ENCODE results near the gene APOL4.

Gene APOL4

DNA sequence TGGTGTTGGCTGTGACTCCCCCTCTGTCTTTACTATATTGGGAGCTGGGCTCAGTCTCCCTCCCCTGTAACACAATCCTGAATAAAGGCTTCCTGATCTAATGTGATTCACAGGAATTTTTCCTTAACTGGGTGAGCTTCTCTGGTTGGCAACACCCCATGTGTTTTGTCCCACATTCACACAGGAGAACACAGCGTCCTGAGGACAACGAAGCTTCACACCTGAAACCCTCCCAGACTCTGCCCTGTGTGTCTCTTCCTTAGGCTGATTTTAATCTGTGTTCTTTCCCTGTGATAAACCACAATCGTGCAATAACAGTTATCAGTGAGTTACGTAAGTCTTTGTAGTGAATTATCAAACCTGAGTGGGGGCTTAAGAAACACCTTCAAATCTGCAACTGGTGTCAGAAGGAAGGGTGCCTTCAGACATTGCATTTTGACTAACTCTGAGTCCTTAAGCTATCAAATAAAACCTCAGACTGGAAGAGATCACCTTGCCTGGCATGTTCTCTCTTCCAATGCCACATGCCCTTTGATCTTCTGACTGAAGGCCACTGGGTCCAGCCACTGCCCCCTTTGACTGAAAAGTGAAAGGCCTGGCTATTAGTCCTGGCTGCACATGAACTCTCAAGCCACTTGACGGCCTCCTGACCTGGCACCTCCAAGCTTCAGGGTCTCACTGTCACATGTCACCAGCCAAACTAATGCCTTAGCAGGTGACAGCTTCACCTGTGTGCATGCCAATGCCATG is 58.4 kb downstream of the APOL4 start:
- TF ChIP-seq, protein P1, sequence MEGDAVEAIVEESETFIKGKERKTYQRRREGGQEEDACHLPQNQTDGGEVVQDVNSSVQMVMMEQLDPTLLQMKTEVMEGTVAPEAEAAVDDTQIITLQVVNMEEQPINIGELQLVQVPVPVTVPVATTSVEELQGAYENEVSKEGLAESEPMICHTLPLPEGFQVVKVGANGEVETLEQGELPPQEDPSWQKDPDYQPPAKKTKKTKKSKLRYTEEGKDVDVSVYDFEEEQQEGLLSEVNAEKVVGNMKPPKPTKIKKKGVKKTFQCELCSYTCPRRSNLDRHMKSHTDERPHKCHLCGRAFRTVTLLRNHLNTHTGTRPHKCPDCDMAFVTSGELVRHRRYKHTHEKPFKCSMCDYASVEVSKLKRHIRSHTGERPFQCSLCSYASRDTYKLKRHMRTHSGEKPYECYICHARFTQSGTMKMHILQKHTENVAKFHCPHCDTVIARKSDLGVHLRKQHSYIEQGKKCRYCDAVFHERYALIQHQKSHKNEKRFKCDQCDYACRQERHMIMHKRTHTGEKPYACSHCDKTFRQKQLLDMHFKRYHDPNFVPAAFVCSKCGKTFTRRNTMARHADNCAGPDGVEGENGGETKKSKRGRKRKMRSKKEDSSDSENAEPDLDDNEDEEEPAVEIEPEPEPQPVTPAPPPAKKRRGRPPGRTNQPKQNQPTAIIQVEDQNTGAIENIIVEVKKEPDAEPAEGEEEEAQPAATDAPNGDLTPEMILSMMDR (IDR thresholded peaks at IDR 0.05; ENCODE audit: borderline replicate concordance, control extremely low read depth, extremely low read depth, insufficient read depth, missing control alignments): no peak
- no peak for DNase-seq (ENCODE audit: low spot score)
- in situ Hi-C loops (cut with MboI; ENCODE audit: low sequenced_read_pairs, unreplicated experiment): no loop called here

- in situ Hi-C loops (cut with MboI; ENCODE audit: low sequenced_read_pairs, unreplicated experiment): no loop called here
- no peak for DNase-seq (ENCODE audit: low spot score)
- TF ChIP-seq, protein P1 (IDR thresholded peaks at IDR 0.05; ENCODE audit: borderline replicate concordance, control extremely low read depth, extremely low read depth, insufficient read depth, missing control alignments): no peak
These were observed 60.1 kb downstream of the APOL4 start for GRCh38 chr22:36141481-36141880.

All from GM13976 (cell line).